Fibroblast of villous mesenchyme (primary cell): Measurements from ENCODE around the gene COL4A3. TPM values are rescaled to one million over a fixed set of nuclear protein-coding genes. Genes with fewer than 3 reads are reported as not detected.
"Not testable (repeated sequence)": the region's sequence is repeated elsewhere in the genome, so short reads cannot be mapped to it uniquely, and the experiment has no call there.

Experiments
- DNase-seq: peaks from one replicate; pipeline ENCODE4 v3.0.0-alpha.2; 2010; ENCODE audit warnings: low read depth
- H3K4me3 ChIP-seq: 2 replicates; pipeline ENCODE4 v1.5.1; 2011; ENCODE audit warnings: low read depth, mild to moderate bottlenecking, low read length
- CTCF ChIP-seq: IDR thresholded peaks from 2 replicates; pipeline ENCODE4 v1.5.1; 2012; ENCODE audit warnings: low read depth, mild to moderate bottlenecking, low read length; ENCODE audit not compliant: insufficient read depth
- total RNA-seq: library from RNA; depleted of rRNA; stranded (reverse); fragments of >200 nt; gene quantifications from 2 replicates; pipeline ENCODE4 v1.2.3, GENCODE V29; 2012

The COL4A3 gene
- total RNA-seq, 1 donor: under 0.01 TPM

- TF ChIP-seq CTCF: no peak
- DNase-seq: no peak
- no peak overlapping the region for H3K4me3 ChIP-seq
Measured at GRCh38 chr2:227164763-227165291, 403 bp downstream of the COL4A3 start.

- DNase-seq: not testable (repeated sequence)
Measured at GRCh38 chr2:227171779-227172178, 7.4 kb downstream of the COL4A3 start.

GRCh38 chr2:227177592-227178336 is 13.3 kb downstream of the COL4A3 start:
- H3K4me3 ChIP-seq: no peak overlapping the region
- DNase-seq: no peak
- TF ChIP-seq CTCF: no peak

More at GRCh38 chr2:227171779-227172178, 7.4 kb downstream of the COL4A3 start:
- H3K4me3 ChIP-seq: not testable (repeated sequence)

GRCh38 chr2:227179988-227180685 is 15.7 kb downstream of the COL4A3 start:
- DNase-seq: peak; percentile 19
- no peak overlapping the region for H3K4me3 ChIP-seq
- no peak for TF ChIP-seq CTCF

- DNase-seq: no peak
- H3K4me3 ChIP-seq: no peak overlapping the region
- no peak for TF ChIP-seq CTCF
Measured at GRCh38 chr2:227180770-227181169, 16.3 kb downstream of the COL4A3 start.

GRCh38 chr2:227182765-227183164 is 18.3 kb downstream of the COL4A3 start:
- DNase-seq: no peak
- H3K4me3 ChIP-seq: no peak overlapping the region
- no peak for TF ChIP-seq CTCF

GRCh38 chr2:227183657-227184367 is 19.4 kb downstream of the COL4A3 start:
- DNase-seq: no peak
- no peak for TF ChIP-seq CTCF

More at GRCh38 chr2:227183657-227184367, 19.4 kb downstream of the COL4A3 start:
- H3K4me3 ChIP-seq: no peak overlapping the region
